Subcutaneous abdominal adipose tissue (tissue), 5 donors: ENCODE measurements around the gene AIPL1.

Experiments
- H3K27ac ChIP-seq: one replicate; pipeline ENCODE4 v1.7.0; 2013; ENCODE audit warnings: low read depth, mild to moderate bottlenecking, inconsistent platforms, low read length, moderate library complexity
- H3K27me3 ChIP-seq, 5 donors: one replicate each; pipeline ENCODE4 v1.7.0; 2013; ENCODE audit warnings: low read length in 5 of 5, inconsistent platforms in 1 of 5; ENCODE audit not compliant: control insufficient read depth in 5 of 5, insufficient read depth in 4 of 5
- H3K36me3 ChIP-seq, 5 donors: one replicate each; pipeline ENCODE4 v1.7.0; 2013; ENCODE audit warnings: low read length in 5 of 5; ENCODE audit not compliant: control insufficient read depth in 5 of 5, insufficient read depth in 5 of 5
- H3K4me1 ChIP-seq, 5 donors: one replicate each; pipeline ENCODE4 v1.7.0; 2013; ENCODE audit warnings: low read length in 5 of 5, mild to moderate bottlenecking in 3 of 5, moderate library complexity in 1 of 5; ENCODE audit not compliant: control insufficient read depth in 5 of 5, insufficient read depth in 5 of 5
- H3K4me3 ChIP-seq, 5 donors: one replicate each; pipeline ENCODE4 v1.7.0; 2013; ENCODE audit warnings: low read length in 5 of 5, low read depth in 1 of 5
- H3K9ac ChIP-seq, 5 donors: one replicate each; pipeline ENCODE4 v1.7.0; 2013; ENCODE audit warnings: low read length in 5 of 5, mild to moderate bottlenecking in 4 of 5, moderate library complexity in 3 of 5
- H3K9me3 ChIP-seq, 5 donors: one replicate each; pipeline ENCODE4 v1.7.0; 2013; ENCODE audit warnings: low read length in 5 of 5; ENCODE audit not compliant: control insufficient read depth in 5 of 5
- donor health status: healthy.
- donor health status: healthy.
- donor health status: healthy.
- donor health status: healthy.
- donor health status: healthy.

The AIPL1 gene

DNA sequence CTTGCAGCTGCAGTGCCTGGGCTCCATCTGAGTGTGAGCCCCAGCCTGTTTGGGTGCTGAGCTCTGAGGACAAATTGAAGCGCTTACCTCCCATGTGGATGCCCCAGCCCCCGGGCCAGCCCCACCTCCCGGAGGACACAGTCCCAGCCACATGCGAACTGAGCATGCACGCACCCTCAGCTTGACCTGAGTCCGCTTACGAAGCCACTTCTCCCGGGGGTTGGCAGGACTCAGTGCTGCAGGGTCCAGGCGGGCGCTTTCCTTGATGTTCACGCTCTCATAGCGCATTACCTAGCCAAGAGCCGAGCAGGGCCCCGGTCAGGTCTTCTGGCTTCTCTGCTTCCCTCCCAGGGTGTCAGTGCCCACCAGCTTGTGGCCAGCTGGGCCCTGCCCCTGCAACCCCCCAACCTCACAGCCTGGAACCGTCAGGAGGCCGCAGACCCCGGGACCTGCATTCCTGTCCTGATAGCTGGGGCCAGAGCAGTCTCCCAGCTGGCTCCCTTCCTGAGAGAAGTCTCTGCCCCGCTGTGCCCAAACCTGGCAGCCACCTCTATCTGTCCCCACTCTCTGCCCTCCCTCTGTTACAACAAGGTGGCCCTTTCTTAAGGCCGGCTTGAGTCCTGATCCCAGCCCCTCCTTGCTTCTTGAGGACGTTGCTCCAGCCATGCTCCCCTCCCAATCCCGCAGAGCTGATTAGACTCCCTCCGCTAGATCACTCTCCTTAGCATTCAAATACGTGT, 33.3 kb upstream of the AIPL1 start:
- Histone ChIP-seq H3K9ac (no peak overlapping the region), H3K36me3 (no peaks in the 10 kb centered on the region), H3K9me3 (peaks cover 0 to 4% (median 2%) of the 10 kb centered on the region in 5 donors), H3K4me1 (no peaks in the 10 kb centered on the region), H3K27ac (no peak overlapping the region), H3K27me3 (peaks cover 0 to 8% (median 2%) of the 10 kb centered on the region in 5 donors), H3K4me3 (no peak overlapping the region)

GRCh38 chr17:6467567-6467966, 32.6 kb upstream of the AIPL1 start:
- Histone ChIP-seq H3K4me1 (no peaks in the 10 kb centered on the region), H3K27ac (no peak overlapping the region), H3K9ac (no peak overlapping the region), H3K4me3 (no peak overlapping the region), H3K36me3 (no peaks in the 10 kb centered on the region), H3K27me3 (peaks cover 0 to 8% (median 2%) of the 10 kb centered on the region in 5 donors), H3K9me3 (peaks cover 0 to 4% (median 2%) of the 10 kb centered on the region in 5 donors)

DNA sequence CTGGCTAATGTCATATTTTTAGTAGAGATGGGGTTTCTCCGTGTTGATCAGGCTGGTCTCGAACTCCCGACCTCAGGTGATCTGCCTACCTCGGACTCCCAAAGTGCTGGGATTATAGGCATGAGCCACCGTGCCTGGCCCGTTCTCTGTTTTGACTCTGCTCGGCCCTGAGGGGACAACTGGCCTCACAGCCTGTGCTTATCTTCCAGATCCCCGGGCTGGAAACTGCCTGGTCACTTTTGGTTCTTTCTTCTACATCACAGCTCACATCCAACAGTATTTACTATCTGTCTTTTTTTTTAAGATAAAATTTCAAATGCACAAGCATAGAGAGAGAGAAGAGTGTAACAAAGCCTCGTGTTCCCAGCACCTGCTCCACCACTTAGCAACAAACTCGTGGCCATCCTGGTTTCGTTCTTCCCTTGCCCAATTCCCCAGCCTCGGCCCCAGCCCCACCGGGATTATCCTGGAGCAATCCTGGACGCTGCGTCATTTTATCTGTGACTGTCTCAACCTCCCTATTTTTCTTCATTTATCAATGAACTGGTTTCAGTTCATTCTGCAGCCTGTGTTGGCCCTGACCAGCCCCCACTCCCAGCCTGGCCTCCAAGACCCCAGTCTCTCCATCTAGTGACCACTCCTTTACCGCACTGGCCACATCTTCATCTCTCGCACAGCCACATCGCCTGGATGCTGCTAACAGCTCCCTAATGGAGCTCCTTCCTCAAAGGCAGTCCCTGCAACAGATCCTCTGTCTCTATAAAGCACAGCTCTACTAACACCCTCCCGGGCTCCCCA, 30.5 kb upstream of the AIPL1 start:
- peaks cover 0 to 12% (median 5%) of the 10 kb centered on the region in 5 donors for H3K27me3 ChIP-seq
- no peaks in the 10 kb centered on the region for H3K4me1 ChIP-seq
- peaks cover 0 to 4% (median 2%) of the 10 kb centered on the region in 5 donors for H3K9me3 ChIP-seq
- H3K27ac ChIP-seq = no peak overlapping the region
- H3K4me3 ChIP-seq = no peak overlapping the region
- no peak overlapping the region for H3K9ac ChIP-seq
- H3K36me3 ChIP-seq = no peaks in the 10 kb centered on the region

GRCh38 chr17:6464446-6465041, 29.6 kb upstream of the AIPL1 start:
- H3K4me3 ChIP-seq = no peak overlapping the region
- H3K9me3 ChIP-seq = peaks cover 0 to 4% (median 2%) of the 10 kb centered on the region in 5 donors
- H3K27ac ChIP-seq = no peak overlapping the region
- no peaks in the 10 kb centered on the region for H3K4me1 ChIP-seq
- peaks cover under 1 to 17% (median 6%) of the 10 kb centered on the region in 5 donors for H3K27me3 ChIP-seq
- H3K9ac ChIP-seq = no peak overlapping the region
- H3K36me3 ChIP-seq = no peaks in the 10 kb centered on the region

- Histone ChIP-seq H3K9me3 (peaks cover 0 to 4% (median 2%) of the 10 kb centered on the region in 5 donors), H3K27me3 (peaks cover 7 to 20% (median 12%) of the 10 kb centered on the region in 5 donors), H3K27ac (no peak overlapping the region), H3K36me3 (no peaks in the 10 kb centered on the region), H3K4me3 (no peak overlapping the region), H3K4me1 (no peaks in the 10 kb centered on the region), H3K9ac (no peak overlapping the region)
These were observed 28.9 kb upstream of the AIPL1 start for GRCh38 chr17:6463616-6464445.

DNA sequence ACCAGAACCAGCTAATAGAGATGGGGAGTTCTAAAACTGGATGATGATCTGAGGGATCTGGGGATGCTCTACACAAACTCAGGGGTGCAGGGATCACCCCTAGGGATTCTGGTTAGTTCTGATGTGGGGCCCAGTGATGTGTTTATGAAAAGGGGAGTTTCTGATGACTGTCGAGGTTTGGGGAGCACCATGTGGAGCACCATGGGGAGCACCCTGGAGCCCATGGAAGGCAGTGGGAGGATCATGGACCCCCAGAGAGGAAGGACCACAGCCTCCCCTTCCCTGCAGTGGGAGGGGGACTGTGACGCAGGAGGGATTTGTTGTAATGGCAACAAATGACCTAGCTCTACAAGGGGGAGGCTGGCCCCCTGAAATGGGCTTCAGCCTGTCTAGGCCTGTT, 27.8 kb upstream of the AIPL1 start:
- Histone ChIP-seq H3K27ac (no peak overlapping the region), H3K36me3 (no peaks in the 10 kb centered on the region), H3K27me3 (peaks cover 9 to 21% (median 17%) of the 10 kb centered on the region in 5 donors), H3K4me3 (no peak overlapping the region), H3K9me3 (peaks cover 0 to 4% (median 2%) of the 10 kb centered on the region in 5 donors), H3K4me1 (no peaks in the 10 kb centered on the region), H3K9ac (no peak overlapping the region)

DNA sequence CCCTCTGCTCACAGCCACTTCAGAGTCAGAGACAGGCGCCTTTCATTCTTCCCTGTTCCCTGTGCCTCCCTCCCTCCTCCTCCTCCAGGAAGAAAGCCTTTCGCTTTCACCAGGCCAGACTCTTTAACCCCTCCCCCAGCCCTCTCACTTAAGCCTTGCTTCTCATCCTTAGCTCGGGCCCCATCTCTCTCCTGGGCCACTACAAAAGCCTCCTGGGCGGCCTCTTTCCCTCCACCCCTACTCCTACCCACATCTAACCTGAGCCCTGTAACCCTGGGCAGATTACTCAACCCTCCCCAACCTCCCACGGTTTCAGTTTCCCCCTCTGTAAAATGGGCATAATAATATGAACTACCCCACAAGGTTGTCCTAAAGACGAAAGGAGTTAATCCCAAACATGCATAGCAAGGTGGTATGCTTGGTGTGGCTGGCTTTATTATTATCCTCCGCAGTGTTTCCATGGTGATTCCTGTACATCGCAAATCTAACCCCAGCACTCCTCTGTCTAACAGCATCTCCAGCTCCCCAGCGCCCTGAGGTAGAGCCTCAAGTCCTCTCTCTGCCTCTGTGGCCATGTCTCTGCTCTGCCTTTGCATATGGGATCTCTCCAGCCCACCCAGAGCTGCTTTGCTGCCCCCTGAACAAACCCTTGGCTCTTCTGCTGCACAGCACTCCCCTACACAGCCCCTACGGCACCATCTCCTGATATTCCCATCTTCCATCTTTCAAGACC, 27.0 kb upstream of the AIPL1 start:
- H3K27me3 ChIP-seq = peaks cover 9 to 21% (median 17%) of the 10 kb centered on the region in 5 donors
- H3K4me3 ChIP-seq = no peak overlapping the region
- no peak overlapping the region for H3K9ac ChIP-seq
- peaks cover 0 to under 1% (median 0%) of the 10 kb centered on the region in 5 donors for H3K9me3 ChIP-seq
- no peaks in the 10 kb centered on the region for H3K36me3 ChIP-seq
- no peaks in the 10 kb centered on the region for H3K4me1 ChIP-seq
- no peak overlapping the region for H3K27ac ChIP-seq

- H3K27ac ChIP-seq = no peak overlapping the region
- no peaks in the 10 kb centered on the region for H3K9me3 ChIP-seq
- no peaks in the 10 kb centered on the region for H3K4me1 ChIP-seq
- H3K4me3 ChIP-seq = no peak overlapping the region
- H3K36me3 ChIP-seq = no peaks in the 10 kb centered on the region
- H3K9ac ChIP-seq = no peak overlapping the region
- peaks cover 13 to 27% (median 23%) of the 10 kb centered on the region in 5 donors for H3K27me3 ChIP-seq
These were observed 26.3 kb upstream of the AIPL1 start for GRCh38 chr17:6461246-6461645.

- H3K27ac ChIP-seq = no peak overlapping the region
- H3K36me3 ChIP-seq = no peaks in the 10 kb centered on the region
- no peaks in the 10 kb centered on the region for H3K9me3 ChIP-seq
- no peak overlapping the region for H3K4me3 ChIP-seq
- no peak overlapping the region for H3K9ac ChIP-seq
- peaks cover 13 to 28% (median 26%) of the 10 kb centered on the region in 5 donors for H3K27me3 ChIP-seq
- no peaks in the 10 kb centered on the region for H3K4me1 ChIP-seq
These were observed 25.7 kb upstream of the AIPL1 start for GRCh38 chr17:6460531-6461161.
